ENCODE data around the gene FBXW4.

FBXW4 gene

GRCh38 chr10:101587725-101588653 is 107.0 kb downstream of the FBXW4 start, which contains the start of the genes DPCD and POLL (continued):
- TF ChIP-seq ZNF843 (tag by site-specific recombination; IDR thresholded peaks at IDR 0.05): peak; percentile 27; the same call in 1 of the 2 replicates
- TF ChIP-seq GLI2 (tag by site-specific recombination; IDR thresholded peaks at IDR 0.05; ENCODE audit: borderline replicate concordance, low read depth): no peak
- TF ChIP-seq SP2 (tag by site-specific recombination; IDR thresholded peaks at IDR 0.05): peak; percentile 96
- TF ChIP-seq YY2 (tag by site-specific recombination; IDR thresholded peaks at IDR 0.05): peak; percentile 91
- TF ChIP-seq ZBTB10 (tag by site-specific recombination; IDR thresholded peaks at IDR 0.05): peak; percentile 32; the same call in 1 of the 2 replicates
- peak; percentile 69; the same call in 1 of the 2 replicates for TF ChIP-seq BCL11B (tag by site-specific recombination; IDR thresholded peaks at IDR 0.05; ENCODE audit: low read depth)
- TF ChIP-seq YY1 (tag by site-specific recombination; IDR thresholded peaks at IDR 0.05): peak; percentile 77
- TF ChIP-seq ZNF639 (tag by site-specific recombination; IDR thresholded peaks at IDR 0.05): peak; percentile 52; the same call in 1 of the 2 replicates
- no peak for TF ChIP-seq ZNF664 (tag by site-specific recombination; IDR thresholded peaks at IDR 0.05)
- peak; percentile 70 for TF ChIP-seq ZNF629 (tag by site-specific recombination; IDR thresholded peaks at IDR 0.05)
- TF ChIP-seq ZNF830 (tag by site-specific recombination; IDR thresholded peaks at IDR 0.05; ENCODE audit: low read depth): no peak
- peak; percentile 77; the same call in 1 of the 2 replicates for TF ChIP-seq BCL11A (tag by site-specific recombination; IDR thresholded peaks at IDR 0.05; ENCODE audit: low read depth)
- TF ChIP-seq ZXDB (tag by site-specific recombination; IDR thresholded peaks at IDR 0.05): peak; percentile 88; the same call in 1 of the 2 replicates
- TF ChIP-seq INSM2 (tag by site-specific recombination; IDR thresholded peaks at IDR 0.05): no peak
- peak; percentile 83 for TF ChIP-seq SP3 (tag by site-specific recombination; IDR thresholded peaks at IDR 0.05)
- TF ChIP-seq CTCF (tag by site-specific recombination; IDR thresholded peaks at IDR 0.05): no peak
- TF ChIP-seq PRDM10 (tag by site-specific recombination; IDR thresholded peaks at IDR 0.05): peak; percentile 96
- TF ChIP-seq KLF9 (tag by site-specific recombination; IDR thresholded peaks at IDR 0.05; ENCODE audit: low read depth): peak; percentile 42; the same call in 1 of the 2 replicates
- TF ChIP-seq ZNF792 (tag by site-specific recombination; IDR thresholded peaks at IDR 0.05): no peak
- 0 out of 2 replicates have a peak, but pooled peaks have one; percentile 34 for TF ChIP-seq KLF8 (tag by site-specific recombination; IDR thresholded peaks at IDR 0.05)
- no peak for TF ChIP-seq ZNF174 (tag by site-specific recombination; IDR thresholded peaks at IDR 0.05)
- peak; percentile 90 for TF ChIP-seq ZNF449 (tag by site-specific recombination; IDR thresholded peaks at IDR 0.05)
- TF ChIP-seq MZF1 (tag by site-specific recombination; IDR thresholded peaks at IDR 0.05; ENCODE audit: borderline replicate concordance): no peak
- TF ChIP-seq ZNF114 (tag by site-specific recombination; IDR thresholded peaks at IDR 0.05): no peak
- no peak for TF ChIP-seq ZNF350 (tag by site-specific recombination; IDR thresholded peaks at IDR 0.05)
